HL-60/S4 treated with phorbol 12-myristate 13-acetate at 8.2 ng/mL for 4 days and 3 days (cell line): ENCODE results near the gene C1GALT1.
"Not testable (repeated sequence)": the region's sequence is repeated elsewhere in the genome, so short reads cannot be mapped to it uniquely, and the experiment has no call there.

Experiments used
- in situ Hi-C: fragments of 300-500 bp; cut with MboI; formaldehyde crosslinking; loops from 2 replicates; pipeline ENCODE4 v1.15.0; 2022; ENCODE audit warnings: low sequenced_read_pairs

Gene C1GALT1

DNA sequence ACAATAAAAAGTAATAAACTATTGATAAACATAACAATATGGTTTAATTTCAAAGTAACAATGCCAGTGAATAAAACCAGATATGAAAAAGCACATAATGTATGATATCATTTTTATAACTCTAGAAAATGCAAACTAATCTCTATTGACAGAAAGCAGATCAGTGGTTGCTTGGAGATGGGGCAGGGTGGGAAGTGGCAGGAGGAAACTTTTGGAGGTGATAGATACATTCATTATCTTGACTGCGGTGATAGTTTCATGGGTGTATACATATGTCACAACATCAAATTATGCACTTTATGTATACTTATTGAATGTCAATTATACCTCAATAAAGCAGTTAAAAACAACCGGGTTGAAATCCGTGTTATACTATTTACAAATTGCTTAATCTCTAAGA is 16.0 kb upstream of the C1GALT1 start:
- in situ Hi-C loops, result no loop called here

DNA sequence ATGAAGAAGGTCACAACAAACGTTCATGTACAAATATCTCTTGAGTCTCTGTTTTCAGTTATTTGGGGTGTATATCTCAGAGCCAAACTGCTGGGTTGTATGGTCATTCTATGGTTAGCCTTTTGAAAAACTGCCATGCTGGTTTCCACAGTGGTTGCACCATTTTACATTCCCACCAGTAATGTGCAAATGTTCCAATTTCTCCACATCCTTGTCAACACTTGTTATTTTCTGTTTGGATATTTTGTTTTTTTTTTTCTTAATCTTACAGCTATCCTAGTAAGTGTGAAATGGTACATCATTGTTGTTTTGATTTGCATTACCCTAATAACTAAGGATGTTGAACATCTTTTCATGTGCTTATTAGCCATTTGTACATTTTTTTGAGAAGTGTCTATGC is 13.0 kb upstream of the C1GALT1 start:
- in situ Hi-C loops, result no loop called here

DNA sequence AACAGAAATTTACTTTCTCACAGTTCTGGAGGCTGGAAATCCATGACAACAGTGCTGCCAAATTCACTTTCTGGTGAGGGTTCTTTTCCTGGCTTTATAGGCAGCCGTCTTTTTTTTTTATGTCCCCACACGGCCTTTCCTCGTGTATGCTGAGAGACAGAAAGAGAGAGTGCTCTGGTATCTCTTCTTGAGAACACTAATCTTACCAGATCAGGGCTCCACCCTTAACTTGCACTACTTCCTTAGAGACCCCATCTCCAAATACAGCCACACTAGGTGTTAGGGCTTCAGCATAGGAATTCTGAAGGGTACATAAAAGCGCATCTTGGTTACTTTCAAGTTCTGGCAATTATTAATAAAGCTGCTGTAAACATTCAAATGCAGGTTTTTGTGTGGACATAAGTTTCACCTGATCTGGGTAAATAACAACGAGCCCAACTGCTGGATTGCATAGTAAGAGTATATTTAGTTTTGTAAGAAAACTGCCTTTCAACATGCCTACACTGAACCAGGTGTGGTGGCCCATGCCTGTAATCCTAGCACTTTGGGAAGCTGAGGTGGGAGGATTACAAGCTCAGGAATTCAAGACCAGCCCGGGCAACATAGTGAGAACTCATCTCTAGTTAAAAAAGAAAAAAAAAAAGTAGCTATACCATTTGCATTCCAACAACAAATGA is 8.2 kb upstream of the C1GALT1 start:
- in situ Hi-C loops, result no loop called here

DNA sequence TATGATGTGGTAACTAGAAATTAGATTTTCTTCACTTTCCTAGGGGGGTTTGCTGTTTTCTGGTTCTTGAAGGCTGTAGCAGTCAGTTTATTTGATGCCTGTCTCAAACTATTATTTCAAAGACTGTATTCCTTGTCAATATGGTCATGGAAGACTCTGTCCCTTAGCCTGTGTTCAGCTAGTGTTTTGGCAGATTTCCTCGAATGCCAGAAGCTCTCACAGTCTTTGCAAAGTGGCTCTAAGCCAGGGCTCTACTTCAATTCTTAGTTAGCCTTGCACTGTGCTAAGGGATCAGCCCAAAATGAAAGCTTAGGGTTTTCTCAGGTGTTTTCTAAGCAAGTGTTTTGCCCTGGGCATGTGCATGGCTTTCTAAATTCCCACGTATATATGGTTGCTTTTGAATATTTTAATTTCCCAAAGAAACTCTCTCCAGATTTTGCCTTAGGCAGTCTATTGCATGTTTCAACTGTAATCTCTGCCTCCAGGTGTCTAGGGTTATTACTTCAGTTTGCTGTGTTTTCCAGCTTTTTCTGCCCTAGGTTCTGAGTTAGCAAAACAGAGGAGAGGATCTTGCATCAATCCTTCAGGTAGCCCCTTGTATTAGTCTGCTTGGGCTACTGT is 7.2 kb upstream of the C1GALT1 start:
- in situ Hi-C loops, result no loop called here

DNA sequence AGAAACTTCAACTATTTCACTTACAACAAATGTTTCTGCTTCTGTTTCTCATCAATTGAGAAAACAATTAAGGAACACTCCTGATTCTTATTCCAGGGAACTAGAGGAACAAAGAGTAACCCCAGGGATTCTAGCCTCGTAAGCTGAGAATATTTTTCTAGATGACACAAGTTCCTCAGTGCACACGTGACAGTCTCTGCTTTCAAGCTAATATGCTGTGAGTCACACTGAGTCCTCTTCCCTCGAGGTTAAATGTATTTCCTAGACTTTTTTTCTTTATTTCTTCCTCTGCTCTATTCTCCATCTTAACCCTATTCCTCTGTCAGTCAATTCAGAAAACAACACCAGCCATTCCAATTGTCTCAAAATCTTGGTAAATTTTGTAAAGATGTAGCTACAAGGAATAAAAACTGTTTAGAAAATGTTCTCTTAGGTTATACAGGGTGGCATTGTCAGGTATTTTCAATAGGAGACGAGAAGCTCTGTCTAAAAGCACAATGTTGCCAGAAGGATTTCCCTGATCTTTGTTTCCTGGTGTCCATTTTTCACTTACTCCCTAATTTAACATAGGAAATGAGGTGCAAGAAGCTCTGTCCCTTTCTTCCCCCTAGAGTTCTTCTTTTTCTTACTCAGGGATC is 5.8 kb upstream of the C1GALT1 start:
- in situ Hi-C loops, result no loop called here

DNA sequence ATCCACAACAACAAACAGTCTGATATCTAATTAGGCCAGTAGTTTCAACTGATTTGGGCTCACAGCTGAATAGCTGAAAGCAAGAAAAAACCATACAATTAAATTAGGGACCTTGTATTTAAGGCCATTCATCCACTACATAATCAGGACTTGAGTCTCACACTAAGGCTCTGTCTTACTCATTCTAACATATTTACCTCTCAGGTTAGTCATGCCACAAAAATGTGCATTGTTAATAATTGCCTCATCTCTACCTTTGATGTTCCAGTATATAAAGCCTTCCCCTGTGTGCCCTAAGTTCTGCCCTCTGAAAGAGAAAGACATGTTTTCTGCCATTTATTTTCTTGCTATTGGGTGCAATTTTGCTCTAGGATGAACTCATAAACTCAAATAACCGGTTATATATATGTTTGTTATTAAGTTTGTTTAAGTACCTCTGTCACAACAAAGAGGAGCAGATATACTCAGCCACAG is 5.3 kb upstream of the C1GALT1 start:
- in situ Hi-C loops, result no loop called here

DNA sequence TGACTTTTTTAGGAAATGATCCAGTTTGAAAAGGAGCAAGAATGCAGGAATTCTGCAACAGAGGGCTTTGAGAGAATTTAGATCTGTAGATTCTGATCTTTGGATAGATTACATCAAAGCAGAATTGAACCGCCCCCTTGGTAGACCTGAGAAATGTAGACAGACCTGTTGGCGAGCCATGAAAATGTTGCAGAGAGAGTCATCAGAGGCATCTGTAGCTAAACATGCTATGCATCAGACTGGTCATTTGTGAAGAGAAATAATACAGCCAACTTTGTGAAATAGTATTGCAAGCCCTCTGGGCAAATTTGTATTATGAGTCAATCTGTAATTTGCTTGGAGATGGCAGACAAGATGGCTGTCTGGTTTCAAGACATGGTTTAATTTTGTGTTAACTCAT is 4.3 kb upstream of the C1GALT1 start:
- in situ Hi-C loops, result no loop called here

DNA sequence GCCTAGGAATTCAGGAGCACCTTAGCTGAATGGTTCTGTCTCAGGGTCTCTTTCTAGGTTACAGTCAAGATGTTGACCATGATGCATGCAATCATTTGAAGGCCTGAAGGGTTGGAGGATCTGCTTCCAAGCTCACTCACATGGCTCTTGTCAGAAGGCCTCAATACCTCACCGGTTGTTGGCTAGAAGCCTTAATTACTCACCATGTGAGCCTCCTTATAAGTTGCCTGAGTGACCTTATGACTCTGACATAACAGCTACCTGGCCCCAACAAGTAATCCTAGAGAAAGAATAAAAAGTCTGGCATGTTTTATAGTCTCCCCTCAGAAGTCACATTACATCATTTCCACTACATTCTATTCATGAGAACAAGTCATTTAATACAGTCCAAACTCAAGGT is 3.4 kb upstream of the C1GALT1 start:
- in situ Hi-C loops, result no loop called here

DNA sequence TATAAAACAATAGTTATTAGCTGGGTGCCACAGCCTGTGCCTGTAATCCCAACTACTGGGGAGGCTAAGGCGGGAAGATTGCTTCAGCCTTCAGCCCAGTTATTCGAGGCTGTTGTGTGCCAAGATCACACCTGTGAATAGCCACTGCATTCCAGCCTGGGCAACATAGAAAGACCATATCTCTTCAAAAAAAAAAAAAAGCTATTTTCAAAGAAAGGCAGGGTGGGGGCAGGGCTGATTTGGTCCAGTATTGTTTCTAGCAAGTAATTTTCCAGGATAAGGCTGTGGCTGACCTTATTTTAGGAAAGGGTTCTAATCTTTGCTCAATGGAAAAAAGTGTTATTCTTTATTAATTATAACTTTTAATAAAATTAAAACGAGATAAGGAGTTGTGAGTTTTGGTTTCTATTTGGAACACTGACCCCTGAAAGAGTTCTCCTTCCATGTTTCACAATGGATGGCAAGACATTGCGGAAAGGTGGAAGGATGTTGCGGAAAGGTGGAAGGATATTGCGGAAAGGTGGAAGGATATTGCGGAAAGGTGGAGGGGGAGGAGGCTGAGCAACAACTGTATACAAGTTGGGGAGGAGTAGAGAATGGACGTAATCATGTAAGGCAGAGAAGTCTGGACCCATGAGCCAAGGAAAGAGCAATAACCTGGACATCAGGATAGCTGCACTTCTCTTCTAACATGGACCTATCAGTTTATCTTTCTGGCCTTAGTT is 1.5 kb upstream of the C1GALT1 start:
- in situ Hi-C loops, result no loop called here

DNA sequence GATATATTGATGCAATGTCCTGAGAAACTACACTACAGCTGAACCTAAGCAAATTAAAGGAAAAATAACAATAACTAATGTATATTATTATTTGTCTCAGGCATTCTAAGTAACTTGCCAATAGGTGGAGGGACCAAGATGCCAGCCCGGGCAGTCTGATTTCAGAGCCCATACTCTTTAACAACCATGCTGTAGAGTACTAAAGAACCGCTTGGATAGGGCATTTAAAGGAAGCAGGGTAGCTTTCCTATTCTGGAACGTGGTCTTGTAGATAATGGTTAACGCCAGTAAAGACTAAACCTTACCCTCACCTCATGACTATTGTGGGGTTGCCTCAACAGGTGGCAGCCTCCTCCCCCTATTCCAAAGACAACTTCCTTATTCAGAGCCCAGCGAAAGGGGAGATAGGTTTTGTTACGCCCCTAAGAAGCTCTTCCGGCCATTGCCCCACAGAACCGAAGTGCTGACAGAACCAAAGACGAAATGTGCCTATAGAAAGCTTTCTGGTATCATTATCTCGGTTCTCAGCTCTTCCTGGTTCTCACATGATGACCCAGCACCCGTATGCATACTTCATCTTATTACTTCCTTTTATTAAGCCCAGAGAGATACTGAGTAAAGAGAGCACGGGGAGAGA is 707 bp upstream of the C1GALT1 start:
- in situ Hi-C loops, result no loop called here

DNA sequence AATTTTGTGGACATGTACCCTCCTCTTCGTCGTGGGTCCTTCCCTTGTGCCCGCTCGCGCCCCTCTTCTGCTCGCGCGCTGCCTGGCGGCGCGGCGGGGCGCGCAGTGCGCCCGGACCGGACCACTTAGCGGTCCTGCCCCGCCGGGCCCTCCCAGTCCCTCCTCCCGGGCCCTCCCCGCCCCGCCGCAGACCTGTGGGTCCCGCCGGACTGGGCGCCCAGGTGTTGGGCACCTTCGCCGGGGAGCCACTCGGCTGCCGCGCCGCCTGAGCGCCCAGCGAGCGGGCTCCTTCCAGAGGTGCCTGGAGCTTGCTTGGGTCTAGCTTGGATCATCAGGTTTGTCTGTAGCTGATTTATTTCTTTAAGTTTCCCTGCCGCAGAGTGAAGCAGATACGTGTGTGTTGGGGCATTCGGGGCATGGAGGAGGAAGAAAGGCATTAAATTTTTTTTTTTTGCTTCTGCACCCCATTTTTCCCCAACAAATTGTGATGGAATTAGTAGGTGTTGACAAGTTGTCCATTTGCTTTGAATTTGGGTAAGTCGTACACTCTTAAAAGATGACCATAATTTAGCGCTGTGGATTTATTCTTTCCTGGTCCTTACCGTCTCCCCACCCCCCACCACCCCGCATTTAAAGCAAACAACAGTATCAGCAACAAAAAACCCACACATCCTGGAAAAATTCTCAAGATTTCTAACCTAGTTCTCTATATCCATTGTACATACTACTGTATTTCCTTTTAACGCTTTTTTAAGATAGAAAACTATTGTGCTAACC is 905 bp downstream of the C1GALT1 start:
- in situ Hi-C loops, result no loop called here

DNA sequence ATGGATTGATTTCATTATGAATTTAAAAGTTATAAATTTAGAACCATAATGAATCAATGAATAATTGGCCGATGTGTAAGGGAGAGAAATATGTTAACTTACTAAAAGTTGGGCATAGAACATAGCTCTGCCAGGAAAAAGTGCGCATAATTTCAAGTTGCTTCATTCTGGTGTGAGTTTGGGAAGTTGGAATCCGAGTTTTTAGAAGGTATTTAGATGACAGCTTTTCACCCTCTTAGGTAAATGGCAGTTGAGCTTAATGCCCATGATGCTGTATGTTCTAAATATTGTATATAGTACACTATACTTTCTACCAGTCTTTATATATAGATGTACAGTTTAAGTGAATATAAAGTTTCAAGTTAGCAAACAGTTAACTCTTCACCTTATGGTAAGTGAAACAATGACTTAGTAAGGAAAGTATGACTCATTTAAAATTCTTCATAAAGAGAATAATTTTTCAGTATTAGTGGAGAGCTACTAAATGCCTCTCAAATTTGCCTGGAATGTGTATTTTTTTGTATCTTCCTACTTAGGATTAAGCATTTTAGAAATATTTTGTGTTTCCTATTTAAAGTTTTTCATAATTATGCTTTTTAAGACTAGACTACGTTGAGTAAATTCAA is 1.6 kb downstream of the C1GALT1 start:
- in situ Hi-C loops, result no loop called here

DNA sequence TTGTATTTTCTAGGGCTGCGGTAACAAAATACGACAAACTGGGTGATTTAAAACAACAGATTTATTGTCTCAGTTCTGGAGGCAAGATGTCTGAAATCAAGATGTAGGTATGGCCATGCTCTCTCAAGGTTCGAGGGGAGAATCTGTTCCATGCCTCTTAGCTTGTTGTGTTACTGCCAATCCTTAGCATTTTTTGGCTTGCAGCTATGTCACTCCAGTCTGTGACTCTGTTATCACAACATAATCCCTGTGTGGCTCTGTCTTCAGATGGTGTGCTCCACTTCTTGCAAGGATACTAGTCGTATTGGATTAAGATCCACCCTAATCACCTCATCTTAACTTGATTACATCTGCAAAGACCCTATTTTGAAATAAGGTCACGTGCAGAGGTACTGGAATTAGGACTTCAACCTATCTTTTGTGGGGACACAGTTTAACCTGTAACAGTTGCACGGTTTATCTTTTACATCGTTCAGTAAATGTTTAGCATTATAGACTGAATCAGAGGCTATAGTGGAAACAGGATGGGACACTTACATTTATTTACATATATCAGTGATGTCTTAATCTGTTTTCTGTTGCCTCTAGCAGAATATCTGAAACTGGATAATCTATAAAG is 3.1 kb downstream of the C1GALT1 start:
- in situ Hi-C loops, result no loop called here

DNA sequence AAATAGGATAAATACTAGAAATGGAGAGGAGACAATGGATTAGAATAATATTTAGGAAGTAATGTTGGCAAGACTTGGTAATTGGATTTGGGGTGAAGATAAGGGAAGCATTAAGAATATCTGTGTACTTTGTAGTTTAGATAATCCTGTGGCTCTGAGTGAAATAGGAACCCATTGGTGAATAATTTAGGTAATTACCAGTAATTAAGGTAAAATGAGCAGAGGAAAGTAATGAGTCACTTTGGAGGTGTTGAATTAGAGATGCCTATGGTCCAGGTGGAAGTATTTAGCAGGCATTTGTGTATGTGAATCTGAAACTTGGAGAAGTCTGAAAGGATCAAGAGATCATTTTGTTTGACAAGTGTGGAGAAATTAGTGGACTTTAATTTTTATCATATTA is 5.7 kb downstream of the C1GALT1 start:
- in situ Hi-C loops, result no loop called here

DNA sequence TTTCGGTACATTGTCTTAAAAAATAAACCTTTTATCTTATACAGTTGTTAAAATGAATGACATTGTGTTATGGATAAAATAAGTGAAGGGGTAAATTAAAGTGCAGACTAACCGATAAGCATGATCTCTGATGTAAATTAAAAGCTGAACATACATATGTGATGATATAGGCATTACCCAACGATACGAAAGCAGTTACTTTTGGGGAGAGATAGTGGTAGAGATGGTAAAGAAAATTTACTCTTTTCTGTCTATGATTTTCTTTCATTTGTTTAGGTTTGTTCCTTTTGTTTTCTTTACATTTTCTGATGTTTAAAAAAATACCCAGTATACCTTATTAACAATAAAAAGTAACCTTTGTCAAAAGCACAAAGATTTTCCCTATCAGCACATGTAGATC is 6.4 kb downstream of the C1GALT1 start:
- in situ Hi-C loops, result no loop called here

DNA sequence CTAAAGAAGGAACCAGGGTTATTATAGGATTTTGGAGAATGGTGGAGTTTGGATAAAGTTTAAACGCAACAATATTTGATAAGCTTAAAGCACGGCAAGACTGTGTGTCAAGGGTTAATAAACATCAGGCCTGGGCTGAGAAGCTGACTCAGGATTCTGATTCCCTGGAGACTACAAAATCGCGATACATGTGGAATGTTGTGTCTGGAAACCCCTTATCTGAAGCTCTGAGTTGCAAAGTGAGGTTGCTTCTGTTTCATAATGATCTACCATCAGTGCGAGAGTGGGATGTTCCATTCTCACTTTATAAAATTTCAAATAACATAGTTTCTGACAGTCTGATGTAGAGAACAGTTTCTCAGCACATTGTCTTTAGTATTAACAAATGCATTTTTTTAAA is 7.8 kb downstream of the C1GALT1 start:
- in situ Hi-C loops, result no loop called here

DNA sequence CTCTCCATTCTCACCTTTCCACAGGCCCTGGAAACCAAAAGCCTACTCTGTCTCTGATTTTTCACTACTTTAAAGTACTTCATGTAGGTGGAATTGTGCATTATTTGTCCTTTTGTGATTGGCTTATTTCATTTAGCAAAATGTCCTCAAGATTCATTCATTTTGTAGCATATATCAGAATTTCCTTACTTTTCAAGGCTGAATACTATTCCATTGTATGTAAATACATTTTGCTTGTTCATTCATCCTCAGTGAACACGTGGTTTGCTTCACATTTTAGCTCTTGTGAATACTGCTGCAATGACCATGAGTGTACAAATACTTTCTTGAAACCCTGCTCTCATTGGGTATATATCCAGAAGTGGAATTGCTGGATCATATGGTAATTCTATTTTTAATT is 8.8 kb downstream of the C1GALT1 start:
- in situ Hi-C loops, result no loop called here

DNA sequence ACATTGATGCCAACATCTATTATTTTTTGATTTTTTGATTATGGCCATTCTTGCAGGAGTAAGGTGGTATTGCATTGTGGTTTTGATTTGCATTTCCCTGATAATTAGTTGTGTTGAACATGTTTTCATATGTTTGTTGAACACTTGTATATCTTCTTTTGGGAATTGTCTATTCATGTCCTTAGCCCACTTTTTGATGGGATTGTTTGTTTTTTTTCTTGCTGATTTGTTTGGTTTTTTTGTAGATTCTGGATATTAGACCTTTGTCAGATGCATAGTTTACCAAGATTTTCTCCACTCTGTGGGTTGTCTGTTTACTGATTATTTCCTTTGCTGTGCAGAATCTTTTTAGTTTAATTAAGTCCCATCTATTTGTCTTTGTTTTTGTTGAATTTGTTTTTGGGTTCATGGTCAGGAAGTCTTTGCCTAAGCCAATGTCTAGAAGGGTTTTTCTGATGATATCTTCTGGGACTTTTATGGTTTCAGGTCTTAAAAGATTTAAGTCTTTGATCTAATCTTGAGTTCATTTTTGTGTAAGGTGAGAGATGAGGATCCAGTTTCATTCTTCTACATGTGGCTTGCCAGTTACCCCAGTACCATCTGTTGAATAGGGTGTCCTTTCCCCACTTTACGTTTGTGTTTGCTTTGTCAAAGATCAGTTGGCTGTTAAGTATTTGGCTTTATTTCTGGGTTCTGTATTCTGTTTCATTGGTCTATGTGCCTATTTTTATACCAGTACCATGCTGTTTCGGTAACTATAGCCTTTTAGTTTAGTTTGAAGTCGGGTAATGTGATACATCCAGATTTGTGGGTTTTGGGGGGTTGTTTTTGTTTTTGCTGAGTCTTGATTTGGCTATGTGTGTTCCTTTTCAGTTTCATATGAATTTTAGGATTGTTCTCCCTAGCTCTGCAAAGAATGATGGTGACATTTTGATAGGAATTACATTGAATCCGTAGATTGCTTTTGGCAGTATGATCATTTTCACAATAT is 10.7 kb downstream of the C1GALT1 start:
- in situ Hi-C loops, result not testable (repeated sequence)
